Gastroesophageal sphincter (tissue), 4 donors: ENCODE measurements around the gene KLF15. TPM values are rescaled to one million over a fixed set of nuclear protein-coding genes. Genes with fewer than 3 reads are reported as not detected.
A peak's percentile ranks its signal among the peaks of the same experiment; 100 is the strongest.

Experiments
- ATAC-seq: fragments of 150-250 bp; one replicate; pipeline ENCODE4 v1.9.1; 2016; ENCODE audit warnings: mild to moderate bottlenecking, moderate library complexity
- H3K27ac ChIP-seq, 4 donors: fragments of 200-600 bp; sonication (generic) in 3 of 4; 1 replicate in 3 of 4; 2 replicates in 1 of 4; pipeline ENCODE4 v1.5.1; 2016 to 2019
- H3K27me3 ChIP-seq: fragments of 200-600 bp; sonication (generic); one replicate; pipeline ENCODE4 v1.5.1; 2019
- H3K36me3 ChIP-seq, 2 donors: fragments of 200-600 bp; sonication (generic); one replicate each; pipeline ENCODE4 v1.5.1; 2019; ENCODE audit warnings: control low read depth in 1 of 2
- H3K4me1 ChIP-seq, 3 donors: fragments of 200-600 bp; sonication (generic); 1 replicate in 2 of 3; 2 replicates in 1 of 3; pipeline ENCODE4 v1.5.1; 2016 to 2019; ENCODE audit warnings: control low read depth in 2 of 3
- H3K4me3 ChIP-seq, 2 donors: fragments of 200-600 bp; sonication (generic); one replicate each; pipeline ENCODE4 v1.5.1; 2019; ENCODE audit warnings: mild to moderate bottlenecking in 1 of 2, moderate library complexity in 1 of 2
- H3K9me3 ChIP-seq, 3 donors: fragments of 200-600 bp; sonication (generic); one replicate each; pipeline ENCODE4 v1.5.1; 2017 to 2019; ENCODE audit warnings: control low read depth in 2 of 3
- EP300 ChIP-seq: sonication (generic); formaldehyde crosslinking; IDR thresholded peaks from one replicate; pipeline ENCODE4 v1.6.1; 2017; ENCODE audit warnings: antibody characterized with exemption, mild to moderate bottlenecking
- POLR2A ChIP-seq, 2 donors: fragments of 450-650 bp; IDR thresholded peaks; one replicate each; pipeline ENCODE4 v1.6.1; 2017; ENCODE audit warnings: antibody characterized with exemption in 2 of 2, mild to moderate bottlenecking in 2 of 2, moderate library complexity in 1 of 2
- POLR2AphosphoS5 ChIP-seq: sonication (generic); formaldehyde crosslinking; IDR thresholded peaks from one replicate; pipeline ENCODE4 v1.6.1; 2017; ENCODE audit warnings: antibody characterized with exemption
- WGBS, 2 donors: methylation state at CpG; one replicate each; pipeline ENCODE4 v1.1.5; 2018; ENCODE audit warnings: low coverage in 1 of 2; 5-methylcytosine and 5-hydroxymethylcytosine counted together
- total RNA-seq, 4 donors: library from RNA; depleted of rRNA; stranded (reverse); fragments of >200 nt; gene quantifications; one replicate each; pipeline ENCODE4 v1.1.0, GENCODE V29; 2016
- TF ChIP-seq, protein P1 (sequence below), 4 experiments: fragments of 200-600 bp in 2 of 4; fragments of 450-650 bp in 2 of 4; sonication (generic) in 1 of 4; IDR thresholded peaks; one replicate each; pipeline ENCODE4 v1.5.1; 2017 to 2019; ENCODE audit warnings: antibody characterized with exemption in 4 of 4, mild to moderate bottlenecking in 2 of 4, moderate library complexity in 2 of 4

The KLF15 gene
- total RNA-seq, 4 donors from 2014 or later = 69.5 to 110 (median 94.0) TPM

DNA sequence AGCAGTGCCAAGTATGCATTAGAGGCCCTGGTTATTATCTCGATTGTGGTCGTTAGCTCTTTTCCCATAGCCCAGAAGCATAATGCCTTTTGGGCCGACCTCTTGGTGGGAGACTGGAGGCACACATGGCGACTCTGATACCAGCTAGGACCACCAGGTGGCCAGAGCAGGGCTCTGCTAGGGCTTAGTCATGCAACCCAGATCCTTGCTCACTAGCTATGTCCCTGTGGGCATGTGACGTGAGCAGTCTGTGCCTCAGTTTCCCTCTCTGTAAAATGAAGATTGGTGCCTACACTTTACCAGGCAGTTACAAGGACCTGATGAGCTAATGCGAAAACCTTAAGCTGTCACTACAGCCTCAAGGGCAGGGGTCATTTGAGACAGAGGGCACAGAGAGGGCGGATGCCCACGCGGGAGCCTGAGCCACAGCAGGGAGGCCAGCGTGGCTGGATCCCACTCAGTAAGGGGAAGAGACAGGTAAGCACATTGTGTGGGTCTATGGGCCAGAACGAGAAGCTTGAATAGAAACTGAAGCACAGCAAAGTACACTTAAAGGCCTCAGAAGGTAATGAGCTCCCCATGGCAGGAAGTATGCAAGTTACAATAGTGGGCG is 8.8 kb downstream of the KLF15 start:
- Histone ChIP-seq H3K27ac (peak overlapping the region in 3 of 4 donors; percentile 57 to 99 (median 67)), H3K27me3 (no peaks in the 10 kb centered on the region), H3K4me3 (no peak overlapping the region), H3K9me3 (no peaks in the 10 kb centered on the region), H3K4me1 (peaks cover 0 to 100% (median 0%) of the 10 kb centered on the region in 3 donors), H3K36me3 (peaks cover 0 to 100% of the 10 kb centered on the region in 2 donors)
- no peak for ATAC-seq
- TF ChIP-seq, protein P1, sequence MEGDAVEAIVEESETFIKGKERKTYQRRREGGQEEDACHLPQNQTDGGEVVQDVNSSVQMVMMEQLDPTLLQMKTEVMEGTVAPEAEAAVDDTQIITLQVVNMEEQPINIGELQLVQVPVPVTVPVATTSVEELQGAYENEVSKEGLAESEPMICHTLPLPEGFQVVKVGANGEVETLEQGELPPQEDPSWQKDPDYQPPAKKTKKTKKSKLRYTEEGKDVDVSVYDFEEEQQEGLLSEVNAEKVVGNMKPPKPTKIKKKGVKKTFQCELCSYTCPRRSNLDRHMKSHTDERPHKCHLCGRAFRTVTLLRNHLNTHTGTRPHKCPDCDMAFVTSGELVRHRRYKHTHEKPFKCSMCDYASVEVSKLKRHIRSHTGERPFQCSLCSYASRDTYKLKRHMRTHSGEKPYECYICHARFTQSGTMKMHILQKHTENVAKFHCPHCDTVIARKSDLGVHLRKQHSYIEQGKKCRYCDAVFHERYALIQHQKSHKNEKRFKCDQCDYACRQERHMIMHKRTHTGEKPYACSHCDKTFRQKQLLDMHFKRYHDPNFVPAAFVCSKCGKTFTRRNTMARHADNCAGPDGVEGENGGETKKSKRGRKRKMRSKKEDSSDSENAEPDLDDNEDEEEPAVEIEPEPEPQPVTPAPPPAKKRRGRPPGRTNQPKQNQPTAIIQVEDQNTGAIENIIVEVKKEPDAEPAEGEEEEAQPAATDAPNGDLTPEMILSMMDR (IDR thresholded peaks at IDR 0.05) = peak in 1 of 4 experiments; percentile 19
- TF ChIP-seq EP300 = no peak
- WGBS, 2 donors = 85 to 88% methylated on average over 4 to 9 of the region's 12 CpGs

DNA sequence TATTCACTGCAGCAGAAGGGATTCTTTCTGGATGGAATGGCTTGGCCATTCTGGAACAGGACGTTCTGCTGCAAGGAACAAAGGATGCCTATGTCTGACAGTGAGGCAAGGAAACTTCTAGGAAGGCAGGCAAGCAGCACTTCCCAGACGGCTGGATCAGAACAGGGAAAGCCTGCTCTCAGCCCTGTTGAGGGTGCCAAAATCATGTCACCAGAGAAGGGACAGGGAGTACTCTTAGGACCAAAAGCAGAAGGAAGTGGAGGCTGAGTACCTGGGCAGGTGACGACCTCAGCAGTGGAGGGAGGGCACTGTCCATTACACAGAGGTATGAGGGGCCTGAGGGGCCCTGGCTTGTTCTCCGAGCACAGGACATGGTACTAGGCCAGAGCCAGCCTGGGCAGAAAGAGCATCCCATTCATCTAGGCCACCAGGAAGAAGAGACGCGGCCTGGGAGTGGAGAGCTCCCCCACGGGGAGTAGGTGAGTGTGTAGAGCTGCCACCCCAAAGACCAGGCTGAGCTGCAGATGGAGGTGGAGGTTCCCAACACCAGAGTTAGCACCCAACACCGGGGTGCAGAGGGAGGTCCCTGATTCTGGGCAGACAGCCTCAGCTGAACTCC is 9.6 kb downstream of the KLF15 start:
- WGBS, 2 donors = 67 to 82% methylated on average over 4 to 7 of the region's 8 CpGs
- no peaks in the 10 kb centered on the region for H3K9me3 ChIP-seq
- TF ChIP-seq EP300 = no peak
- TF ChIP-seq POLR2A (IDR thresholded peaks at IDR 0.05) = no peak
- peak; percentile 79 for TF ChIP-seq POLR2AphosphoS5
- TF ChIP-seq, protein P1 (IDR thresholded peaks at IDR 0.05) = no peak
- H3K27ac ChIP-seq = peak overlapping the region in 3 of 4 donors; percentile 57 to 99 (median 67)
- peak; percentile 15 for ATAC-seq
- H3K36me3 ChIP-seq = peaks cover 0 to 99% of the 10 kb centered on the region in 2 donors
- no peak overlapping the region for H3K4me3 ChIP-seq
- H3K4me1 ChIP-seq = peaks cover 0 to 100% (median 0%) of the 10 kb centered on the region in 3 donors
- H3K27me3 ChIP-seq = no peaks in the 10 kb centered on the region

DNA sequence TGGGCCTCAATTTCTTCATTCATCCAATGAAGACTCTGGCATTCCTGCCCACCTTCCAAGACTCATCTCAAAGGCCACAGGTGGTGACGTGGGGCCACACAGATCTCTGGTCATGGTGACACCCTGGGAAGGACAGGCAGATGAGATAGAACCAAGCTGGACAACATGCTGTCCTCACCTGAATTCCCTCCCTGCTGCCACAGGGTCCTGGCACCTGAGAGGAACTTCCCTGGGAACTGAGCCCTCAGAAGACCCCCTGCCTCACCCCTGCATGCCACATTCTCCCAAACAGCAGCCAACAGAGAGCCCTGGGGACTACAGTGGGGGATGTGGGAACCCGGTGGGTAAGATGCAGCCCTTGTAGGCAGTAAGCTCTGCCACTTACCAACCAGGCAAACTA is 10.7 kb downstream of the KLF15 start:
- Histone ChIP-seq H3K4me1 (peaks cover 0 to 88% (median 0%) of the 10 kb centered on the region in 3 donors), H3K9me3 (no peaks in the 10 kb centered on the region), H3K27ac (peak overlapping the region in 3 of 4 donors; percentile 7 to 99 (median 15)), H3K4me3 (no peak overlapping the region), H3K27me3 (no peaks in the 10 kb centered on the region), H3K36me3 (peaks cover 0 to 97% of the 10 kb centered on the region in 2 donors)
- TF ChIP-seq POLR2AphosphoS5 (no peak), EP300 (no peak), POLR2A (IDR thresholded peaks at IDR 0.05) (no peak)
- TF ChIP-seq, protein P1 (IDR thresholded peaks at IDR 0.05) = no peak
- 100% methylated on average over 1 of the region's 2 CpGs; no CpG with 5 or more reads in 1 of the 2 donors for whole genome bisulfite sequencing, 2 donors
- no peak for ATAC-seq

DNA sequence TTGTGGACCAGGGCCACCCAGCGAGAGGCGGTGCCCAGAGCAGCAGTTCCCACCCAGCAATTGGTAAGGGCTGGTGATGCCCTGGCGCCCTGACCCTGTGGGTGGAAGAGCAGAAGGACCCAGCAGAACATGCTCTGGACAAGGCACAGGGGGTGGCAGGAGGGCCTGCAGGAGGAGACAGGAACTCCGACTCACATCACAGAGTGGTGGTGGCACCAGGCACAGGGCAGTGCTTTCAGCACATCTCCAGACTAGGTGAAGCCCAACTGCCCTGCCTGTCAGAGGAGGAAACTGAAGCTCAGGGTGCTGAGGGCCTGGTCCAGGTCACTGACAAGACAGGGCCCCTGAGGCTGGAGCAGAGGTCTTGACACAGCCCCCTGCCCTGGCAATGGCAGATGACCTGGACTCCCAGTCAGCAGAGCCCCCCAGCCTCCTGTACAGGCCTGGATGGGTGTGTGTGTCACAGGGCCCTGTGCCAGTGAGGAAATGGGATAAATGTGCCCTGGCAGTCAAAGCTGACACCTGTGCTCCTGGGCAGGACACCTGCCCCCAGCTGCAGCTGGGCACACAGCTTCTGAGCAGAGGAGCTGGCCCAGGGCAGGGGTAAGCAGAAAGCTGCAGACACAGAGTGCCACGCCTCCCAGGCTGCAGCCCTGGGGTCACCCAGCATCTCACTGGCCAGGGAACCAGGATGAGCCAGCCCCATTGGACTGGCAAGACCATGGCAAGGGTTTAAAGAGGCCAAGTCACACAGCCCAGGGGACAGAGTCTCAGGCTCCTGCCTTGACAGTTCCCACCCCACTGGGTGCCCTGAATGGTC is 11.4 kb downstream of the KLF15 start:
- Histone ChIP-seq H3K27ac (peak overlapping the region in 2 of 4 donors; percentile 15 to 99), H3K4me1 (peaks cover 0 to 82% (median 0%) of the 10 kb centered on the region in 3 donors), H3K27me3 (no peaks in the 10 kb centered on the region), H3K36me3 (peaks cover 0 to 97% of the 10 kb centered on the region in 2 donors), H3K9me3 (no peaks in the 10 kb centered on the region), H3K4me3 (no peak overlapping the region)
- no peak for ATAC-seq
- WGBS, 2 donors = 100% methylated on average over 1 of the region's 5 CpGs; no CpG with 5 or more reads in 1 of the 2 donors
- no peak for TF ChIP-seq EP300

DNA sequence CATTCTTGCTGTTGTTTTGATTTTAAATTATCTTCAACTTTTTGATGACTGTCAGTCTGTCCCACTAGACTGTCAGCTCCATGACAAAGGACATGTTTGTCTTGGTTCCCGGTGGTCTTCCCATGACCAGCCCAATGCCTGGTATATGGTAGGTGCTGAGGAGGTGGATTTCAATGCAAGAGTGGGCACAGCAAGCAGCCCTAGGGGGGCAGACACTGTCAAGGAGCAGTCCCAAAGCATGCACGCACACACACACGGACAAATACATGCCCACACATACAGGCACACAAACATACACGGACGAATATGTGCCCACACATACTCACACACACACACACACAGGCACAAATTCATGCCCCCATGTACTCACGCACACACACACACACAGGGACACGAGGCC is 12.0 kb downstream of the KLF15 start:
- H3K27ac ChIP-seq = peak overlapping the region in 1 of 4 donors; percentile 99
- H3K9me3 ChIP-seq = no peaks in the 10 kb centered on the region
- peaks cover 0 to 81% (median 0%) of the 10 kb centered on the region in 3 donors for H3K4me1 ChIP-seq
- H3K27me3 ChIP-seq = no peaks in the 10 kb centered on the region
- H3K36me3 ChIP-seq = peaks cover 0 to 97% of the 10 kb centered on the region in 2 donors
- H3K4me3 ChIP-seq = no peak overlapping the region
- 89 to 100% methylated on average over 1 to 6 of the region's 7 CpGs for WGBS, 2 donors
- no peak for ATAC-seq
- TF ChIP-seq, protein P1 (IDR thresholded peaks at IDR 0.05) = no peak
- TF ChIP-seq POLR2AphosphoS5 (no peak), POLR2A (IDR thresholded peaks at IDR 0.05) (no peak), EP300 (no peak)
